K562 (cell line): ENCODE measurements around the gene UBE2C. TPM values are rescaled to one million over a fixed set of nuclear protein-coding genes. Genes with fewer than 3 reads are reported as not detected.

Experiments
- ATAC-seq: fragments of 200-7000 bp; cut with Tn5 transposase; 3 replicates; pipeline ENCODE4 v1.9.1; 2020; ENCODE audit warnings: moderate library complexity
- BruUV-seq: library from RNA; stranded (reverse); fragments of 400-500 nt; replicated peaks from 2 replicates; lab custom pipeline; 2021; lab: Mats Ljungman, UMichigan
- CTCF ChIA-PET: fragments of 300-600 bp; formaldehyde crosslinking; extraction: SDS; loops from one replicate; lab custom pipeline; 2021; ENCODE audit warnings: low intra/inter-chr PET ratio; lab: Yijun Ruan, JAX
- POLR2A ChIA-PET: fragments of 300-600, 350-650 bp; sonication (Branson Sonifier 250); formaldehyde crosslinking; extraction: SDS; loops from one replicate; lab custom pipeline; 2021; ENCODE audit warnings: antibody characterized with exemption, inconsistent platforms; lab: Yijun Ruan, JAX
- DNase-seq, 4 experiments: peaks; one replicate each; pipeline versions ENCODE4 v3.0.0 to v3.0.0-alpha.2; 2011 to 2018; ENCODE audit warnings: low spot score in 3 of 4, mixed read lengths in 3 of 4; ENCODE audit errors: extremely low read depth in 1 of 4
- FAIRE-seq: peaks from 2 replicates; lab custom pipeline; 2011; peaks lifted over from hg19 to GRCh38; lab: Jason Lieb, UNC
- H2AFZ ChIP-seq: 2 replicates; pipeline ENCODE4 v1.6.0; 2011; ENCODE audit warnings: low read depth, low read length, control low read depth, inconsistent platforms
- H3K27ac ChIP-seq: fragments of 200-600 bp; 3 replicates; pipeline ENCODE4 v1.8.0; 2011; ENCODE audit warnings: low read depth, mild to moderate bottlenecking, control low read depth, inconsistent platforms, low read length, moderate library complexity, mixed read lengths; ENCODE audit errors: extremely low read depth
- H3K27me3 ChIP-seq, 2 experiments: fragments of 300-600 bp in 1 of 2; 2 replicates in 1 of 2; 3 replicates in 1 of 2; pipeline versions ENCODE4 v1.6.0 to v1.8.0; 2011; ENCODE audit warnings: inconsistent platforms in 2 of 2, low read length in 2 of 2, mild to moderate bottlenecking in 1 of 2, mixed read lengths in 1 of 2, moderate library complexity in 1 of 2; ENCODE audit not compliant: control insufficient read depth in 2 of 2, insufficient read depth in 2 of 2
- H3K36me3 ChIP-seq: fragments of 300-600 bp; 3 replicates; pipeline ENCODE4 v1.8.0; 2011; ENCODE audit warnings: mild to moderate bottlenecking, low read length, inconsistent platforms; ENCODE audit not compliant: control insufficient read depth, insufficient read depth
- H3K4me1 ChIP-seq, 2 experiments: fragments of 200-600 bp in 1 of 2; replicated peaks in 1 of 2; 2 replicates in 1 of 2; 3 replicates in 1 of 2; pipeline versions ENCODE4 v1.5.1 to v1.8.0; 2011; ENCODE audit warnings: inconsistent platforms in 2 of 2, low read length in 2 of 2, mild to moderate bottlenecking in 1 of 2, mixed read lengths in 1 of 2, moderate library complexity in 1 of 2; ENCODE audit not compliant: control insufficient read depth in 2 of 2, insufficient read depth in 2 of 2
- H3K4me2 ChIP-seq: 2 replicates; pipeline ENCODE4 v1.6.1; 2011; ENCODE audit warnings: low read length, control low read depth, inconsistent platforms, mixed read lengths; ENCODE audit not compliant: insufficient read depth
- H3K4me3 ChIP-seq: fragments of 200-600 bp; sonication (generic), shearing (Covaris generic); 2 replicates; pipeline ENCODE4 v1.5.1; 2016; ENCODE audit warnings: control low read depth, inconsistent platforms
- H3K79me2 ChIP-seq: fragments of 200-600 bp; 3 replicates; pipeline ENCODE4 v1.8.0; 2011; ENCODE audit warnings: low read length, inconsistent platforms; ENCODE audit not compliant: control insufficient read depth, insufficient read depth
- H3K9ac ChIP-seq, 2 experiments: 2 replicates each; pipeline versions ENCODE4 v1.6.0 to v1.6.1; 2011; ENCODE audit warnings: low read depth in 2 of 2, low read length in 2 of 2, control low read depth in 1 of 2, inconsistent platforms in 1 of 2, mild to moderate bottlenecking in 1 of 2, mixed read lengths in 1 of 2; ENCODE audit not compliant: insufficient read depth in 1 of 2
- H3K9me1 ChIP-seq: one replicate; pipeline ENCODE4 v1.6.0; 2011; ENCODE audit warnings: inconsistent platforms, mild to moderate bottlenecking, low read length, moderate library complexity; ENCODE audit not compliant: control insufficient read depth, insufficient read depth
- H3K9me3 ChIP-seq: replicated peaks from 2 replicates; pipeline ENCODE4 v1.5.1; 2011; ENCODE audit warnings: low read depth, low read length, inconsistent platforms; ENCODE audit not compliant: control insufficient read depth, insufficient read depth
- H4K20me1 ChIP-seq: replicated peaks from 2 replicates; pipeline ENCODE4 v1.6.1; 2011; ENCODE audit warnings: low read length, inconsistent platforms, mixed read lengths; ENCODE audit not compliant: control insufficient read depth, insufficient read depth
- ARID1B ChIP-seq: fragments of 450-650 bp; IDR thresholded peaks from 2 replicates; pipeline ENCODE4 v1.6.1; 2016; ENCODE audit warnings: antibody characterized with exemption, mild to moderate bottlenecking, inconsistent platforms
- ATF1 ChIP-seq, 2 experiments: fragments of 450-650 bp in 1 of 2; IDR thresholded peaks; 2 replicates each; pipeline ENCODE4 v1.6.1; 2016; ENCODE audit warnings: missing compliant biosample characterization in 1 of 2, missing genetic modification characterization in 1 of 2
- BRD9 ChIP-seq: fragments of 450-650 bp; IDR thresholded peaks from 2 replicates; pipeline ENCODE4 v1.6.1; 2018; ENCODE audit warnings: low read depth; ENCODE audit not compliant: partially characterized antibody
- CREB1 ChIP-seq, 2 experiments: sonication (generic) in 1 of 2; formaldehyde crosslinking in 1 of 2; IDR thresholded peaks; 2 replicates each; pipeline versions ENCODE4 v1.6.1 to v1.8.0; 2012 to 2022; ENCODE audit warnings: inconsistent platforms in 1 of 2, mild to moderate bottlenecking in 1 of 2, missing genetic modification reagents in 1 of 2, moderate library complexity in 1 of 2
- ERF ChIP-seq: fragments of 450-650 bp; formaldehyde crosslinking; IDR thresholded peaks from 2 replicates; pipeline ENCODE4 v1.4.0; 2020; ENCODE audit warnings: mild to moderate bottlenecking, mixed read lengths
- HIVEP1 ChIP-seq: fragments of 250-450 bp; sonication (Bioruptor Pico); IDR thresholded peaks from 2 replicates; pipeline ENCODE4 v1.4.0; 2020; ENCODE audit warnings: mild to moderate bottlenecking
- LEF1 ChIP-seq: fragments of 450-650 bp; IDR thresholded peaks from 2 replicates; pipeline ENCODE4 v1.6.1; 2016; ENCODE audit warnings: mild to moderate bottlenecking
- POLR2H ChIP-seq: IDR thresholded peaks from 2 replicates; pipeline ENCODE4 v1.6.1; 2016; ENCODE audit warnings: missing genetic modification characterization, low read depth, mild to moderate bottlenecking, control low read depth, missing compliant biosample characterization, moderate library complexity
- PRPF4 ChIP-seq: fragments of 200-400 bp; formaldehyde crosslinking; IDR thresholded peaks from one replicate; pipeline ENCODE4 v1.6.1; 2017; ENCODE audit warnings: low read length, low read depth, mild to moderate bottlenecking; ENCODE audit not compliant: insufficient read depth, poor library complexity, severe bottlenecking
- RB1 ChIP-seq: fragments of 450-650 bp; IDR thresholded peaks from 2 replicates; pipeline ENCODE4 v1.6.1; 2017; ENCODE audit warnings: low read depth, mild to moderate bottlenecking
- SPI1 ChIP-seq: IDR thresholded peaks from 2 replicates; pipeline ENCODE4 v1.6.1; 2011; ENCODE audit warnings: low read depth, low read length, control low read depth, borderline replicate concordance
- TCF7L2 ChIP-seq: fragments of 150-350 bp; IDR thresholded peaks from 2 replicates; pipeline ENCODE4 v1.6.1; 2016; ENCODE audit warnings: low read depth, mild to moderate bottlenecking, low read length, moderate library complexity
- ZNF134 ChIP-seq: fragments of 250-450 bp; sonication (Bioruptor Pico); conservative IDR thresholded peaks from 2 replicates; pipeline ENCODE4 v1.4.0; 2020
- ZNF431 ChIP-seq: sonication (generic); formaldehyde crosslinking; IDR thresholded peaks from 2 replicates; pipeline ENCODE4 v1.8.0; 2022; ENCODE audit warnings: mild to moderate bottlenecking, missing genetic modification reagents
- ZNF79 ChIP-seq: fragments of 250-450 bp; sonication (Bioruptor Pico); IDR thresholded peaks from 2 replicates; pipeline ENCODE4 v1.4.0; 2020; ENCODE audit warnings: low read depth, mild to moderate bottlenecking, moderate library complexity
- WGBS: fragments of 100-300 bp; shearing (Covaris generic); methylation state at CpG from one replicate; pipeline ENCODE4 v1.1.6; 2016; ENCODE audit warnings: low coverage, mixed read lengths; ENCODE audit not compliant: insufficient coverage; ENCODE audit errors: missing lambda C conversion rate; 5-methylcytosine and 5-hydroxymethylcytosine counted together
- in situ Hi-C: fragments of 300-500 bp; cut with MboI; formaldehyde crosslinking; loops from 4 replicates; pipeline ENCODE4 v1.15.0; 2018; ENCODE audit warnings: inconsistent platforms, mixed read lengths
- intact Hi-C: fragments of 100-400 bp; cut with micrococcal nuclease; formaldehyde crosslinking; loops from 2 replicates; pipeline ENCODE4 v1.14.2; 2022
- polyA plus RNA-seq, 8 experiments: library from polyadenylated mRNA; depleted of rRNA in 4 of 8; stranded (reverse) in 5 of 8; unstranded in 3 of 8; fragments of >200 nt; fragmentation: Nextera tagmentation in 2 of 8; fragmentation: Illumina TruSeq in 1 of 8; extraction: Ambion mirVana in 2 of 8; extraction: Trizol in 1 of 8; gene quantifications; 2 replicates each; pipeline versions ENCODE4 v1.2.1 to v1.2.3, GENCODE V29; 2011 to 2014; ENCODE audit warnings: inconsistent platforms in 1 of 8, missing spikeins in 1 of 8
- total RNA-seq, 7 experiments: library from RNA; depleted of rRNA in 6 of 7; stranded (reverse); fragments of >200 nt in 6 of 7; fragmentation: Illumina TruSeq in 2 of 7; extraction: Trizol in 2 of 7; gene quantifications; 2 replicates each; pipeline versions ENCODE4 v1.2.1 to v1.2.3, GENCODE V29; 2011 to 2021; ENCODE audit warnings: low replicate concordance in 1 of 7
- TF ChIP-seq, protein P1 (sequence below): sonication (generic); IDR thresholded peaks from 2 replicates; pipeline ENCODE4 v1.6.1; 2016
- TF ChIP-seq, protein P2 (sequence below): fragments of 250-450 bp; sonication (Bioruptor Pico); IDR thresholded peaks from 2 replicates; pipeline ENCODE4 v1.4.0; 2020; ENCODE audit warnings: mild to moderate bottlenecking, moderate library complexity
- TF ChIP-seq, protein P3 (sequence below): fragments of 250-450 bp; sonication (Bioruptor Pico); IDR thresholded peaks from 2 replicates; pipeline ENCODE4 v1.4.0; 2020

Gene UBE2C
- total and polyA plus RNA-seq, 9 of the 15 experiments (the other 6 are each of a cell fraction or from before 2014, with no cell fraction given), result 0.51 to 1.6 (median 0.69) TPM

DNA sequence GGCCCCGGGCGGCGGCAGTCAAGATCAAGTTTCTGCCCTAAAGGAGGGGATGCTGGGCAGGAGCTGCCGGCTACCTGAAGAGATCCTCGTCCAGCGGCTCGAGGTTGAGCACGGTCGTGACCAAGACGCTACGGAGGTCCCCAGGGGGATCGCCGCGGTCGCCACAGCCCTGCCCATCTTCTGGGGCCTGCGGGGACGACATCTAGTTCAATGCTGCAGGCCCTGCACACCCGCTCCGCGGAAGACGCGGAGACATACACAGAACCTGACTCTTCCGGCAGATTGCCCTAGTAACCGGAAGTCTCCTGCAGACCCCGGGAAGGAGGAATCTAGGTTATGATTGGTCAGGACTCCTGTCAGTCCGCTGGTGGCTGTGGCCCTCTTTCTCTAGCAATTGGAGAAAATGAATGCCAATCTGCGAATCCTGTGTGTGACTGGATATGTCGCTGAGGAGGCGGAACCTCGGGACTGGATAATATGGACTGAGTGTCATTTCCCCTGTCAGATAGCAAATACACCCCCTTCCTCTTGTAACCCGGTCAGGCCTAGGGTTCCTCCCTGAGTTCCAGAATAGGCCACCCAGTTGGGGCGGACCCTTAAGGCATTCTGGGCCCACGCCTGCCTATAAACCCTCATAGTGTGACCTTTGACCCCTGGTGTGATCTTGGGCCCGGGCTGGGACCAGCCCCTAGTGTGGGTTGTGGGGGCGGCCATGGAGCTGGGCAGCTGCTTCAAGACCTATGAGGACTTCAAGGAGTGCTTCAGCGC, 44.9 kb downstream of the UBE2C start, which contains the start of the genes ACOT8 and ZSWIM3:
Gene ACOT8 (minus strand): TSS at position 279 of the 768 bp plus-strand sequence. CDS start 77 bp downstream, at position 202.
Gene ZSWIM3 (plus strand): TSS at position 501 of the 768 bp plus-strand sequence. CDS start 212 bp downstream, at position 713.
- WGBS, result under 1% methylated on average over 36 of the region's 36 CpGs
- peak; percentile 97 for ATAC-seq
- TF ChIP-seq TCF7L2 (no peak), HIVEP1 (CRISPR knock-in tag) (no peak), RB1 (no peak), ZNF79 (no peak), ZNF431 (CRISPR knock-in tag) (no peak), SPI1 (peak; percentile 59; the same call in 1 of the 2 replicates), ERF (CRISPR knock-in tag) (no peak), PRPF4 (no peak), BRD9 (peak; percentile 22), LEF1 (no peak), ATF1 (CRISPR knock-in tag; IDR thresholded peaks at IDR 0.05) (no peak), ATF1 (tag; IDR thresholded peaks at IDR 0.05) (peak; percentile 92), ZNF134 (CRISPR knock-in tag) (no peak), POLR2H (tag) (peak; percentile 88), ARID1B (no peak), CREB1 (IDR thresholded peaks at IDR 0.05) (no peak), CREB1 (CRISPR knock-in tag; IDR thresholded peaks at IDR 0.05) (0 out of 2 replicates have a peak, but pooled peaks have one; percentile 35)
- TF ChIP-seq, protein P1, sequence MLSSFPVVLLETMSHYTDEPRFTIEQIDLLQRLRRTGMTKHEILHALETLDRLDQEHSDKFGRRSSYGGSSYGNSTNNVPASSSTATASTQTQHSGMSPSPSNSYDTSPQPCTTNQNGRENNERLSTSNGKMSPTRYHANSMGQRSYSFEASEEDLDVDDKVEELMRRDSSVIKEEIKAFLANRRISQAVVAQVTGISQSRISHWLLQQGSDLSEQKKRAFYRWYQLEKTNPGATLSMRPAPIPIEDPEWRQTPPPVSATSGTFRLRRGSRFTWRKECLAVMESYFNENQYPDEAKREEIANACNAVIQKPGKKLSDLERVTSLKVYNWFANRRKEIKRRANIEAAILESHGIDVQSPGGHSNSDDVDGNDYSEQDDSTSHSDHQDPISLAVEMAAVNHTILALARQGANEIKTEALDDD, result 0 out of 2 replicates have a peak, but pooled peaks have one; percentile 18
- TF ChIP-seq, protein P2, sequence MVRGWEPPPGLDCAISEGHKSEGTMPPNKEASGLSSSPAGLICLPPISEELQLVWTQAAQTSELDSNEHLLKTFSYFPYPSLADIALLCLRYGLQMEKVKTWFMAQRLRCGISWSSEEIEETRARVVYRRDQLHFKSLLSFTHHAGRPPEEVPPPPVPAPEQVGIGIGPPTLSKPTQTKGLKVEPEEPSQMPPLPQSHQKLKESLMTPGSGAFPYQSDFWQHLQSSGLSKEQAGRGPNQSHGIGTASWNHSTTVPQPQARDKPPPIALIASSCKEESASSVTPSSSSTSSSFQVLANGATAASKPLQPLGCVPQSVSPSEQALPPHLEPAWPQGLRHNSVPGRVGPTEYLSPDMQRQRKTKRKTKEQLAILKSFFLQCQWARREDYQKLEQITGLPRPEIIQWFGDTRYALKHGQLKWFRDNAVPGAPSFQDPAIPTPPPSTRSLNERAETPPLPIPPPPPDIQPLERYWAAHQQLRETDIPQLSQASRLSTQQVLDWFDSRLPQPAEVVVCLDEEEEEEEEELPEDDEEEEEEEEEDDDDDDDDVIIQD (CRISPR knock-in tag), result no peak
- TF ChIP-seq, protein P3, sequence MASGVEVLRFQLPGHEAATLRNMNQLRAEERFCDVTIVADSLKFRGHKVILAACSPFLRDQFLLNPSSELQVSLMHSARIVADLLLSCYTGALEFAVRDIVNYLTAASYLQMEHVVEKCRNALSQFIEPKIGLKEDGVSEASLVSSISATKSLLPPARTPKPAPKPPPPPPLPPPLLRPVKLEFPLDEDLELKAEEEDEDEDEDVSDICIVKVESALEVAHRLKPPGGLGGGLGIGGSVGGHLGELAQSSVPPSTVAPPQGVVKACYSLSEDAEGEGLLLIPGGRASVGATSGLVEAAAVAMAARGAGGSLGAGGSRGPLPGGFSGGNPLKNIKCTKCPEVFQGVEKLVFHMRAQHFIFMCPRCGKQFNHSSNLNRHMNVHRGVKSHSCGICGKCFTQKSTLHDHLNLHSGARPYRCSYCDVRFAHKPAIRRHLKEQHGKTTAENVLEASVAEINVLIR (CRISPR knock-in tag), result peak; percentile 36; the same call in 1 of the 2 replicates

More for the DNA sequence above, 44.9 kb downstream of the UBE2C start, which contains the start of the genes ACOT8 and ZSWIM3:
- BruUV-seq, result no TSS peak
- Histone ChIP-seq H3K4me1 (peaks cover 21 to 28% of the 10 kb centered on the region in 2 experiments), H3K9ac (peak within 1 kb of the TSS; percentile 57 to 93), H3K9me3 (no peaks in the 10 kb centered on the region), H4K20me1 (no peaks in the 10 kb centered on the region), H3K4me2 (peak within 1 kb of the TSS; percentile 94), H3K27me3 (no peaks in the 10 kb centered on the region), H3K27ac (peak within 1 kb of the TSS; percentile 88), H3K9me1 (no peaks in the 10 kb centered on the region), H3K4me3 (peak within 1 kb of the TSS; percentile 72), H3K79me2 (peaks cover 24% of the 10 kb centered on the region), H3K36me3 (peaks cover 10% of the 10 kb centered on the region; the same call in 2 of the 3 replicates), H2AFZ (peak within 1 kb of the TSS; percentile 93)
- FAIRE-seq (peak; percentile 97), DNase-seq (peak; percentile 99 to 100 (median 100))
- ChIA-PET POLR2A (interaction anchor here (0.6 to 1.7 kb wide), 9 partner anchors 15 to 128 kb away, joined by 3 to 8 read pairs (median 3); partner anchors contain the start of gene PLTP), CTCF (no interaction called here)
- intact Hi-C loops, result loop anchor here (2.0 kb wide), 1 partner anchor 78 kb away; the partner anchor contains the start of gene PCIF1
- in situ Hi-C loops, result no loop called here
